ENCODE measurements around the gene SHC3.

- TF ChIP-seq POLR2A (IDR thresholded peaks at IDR 0.05; ENCODE audit: extremely low read depth, insufficient read length) (no peak), CTCF (IDR thresholded peaks at IDR 0.05; ENCODE audit: low read depth, low read length) (no peak), MYC (IDR thresholded peaks at IDR 0.05; ENCODE audit: low read depth, low read length) (no peak)
Observed at GRCh38 chr9:89134709-89135108, 43.9 kb downstream of the SHC3 start.

Measured in NB4 (cell line).